ENCODE data around the gene TLE5. TPM values are rescaled to one million over a fixed set of nuclear protein-coding genes. Genes with fewer than 3 reads are reported as not detected.

Gene TLE5, protein sequence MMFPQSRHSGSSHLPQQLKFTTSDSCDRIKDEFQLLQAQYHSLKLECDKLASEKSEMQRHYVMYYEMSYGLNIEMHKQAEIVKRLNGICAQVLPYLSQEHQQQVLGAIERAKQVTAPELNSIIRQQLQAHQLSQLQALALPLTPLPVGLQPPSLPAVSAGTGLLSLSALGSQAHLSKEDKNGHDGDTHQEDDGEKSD
- total RNA-seq, result 100 to 1,000 TPM; 286 to 349 TPM

DNA sequence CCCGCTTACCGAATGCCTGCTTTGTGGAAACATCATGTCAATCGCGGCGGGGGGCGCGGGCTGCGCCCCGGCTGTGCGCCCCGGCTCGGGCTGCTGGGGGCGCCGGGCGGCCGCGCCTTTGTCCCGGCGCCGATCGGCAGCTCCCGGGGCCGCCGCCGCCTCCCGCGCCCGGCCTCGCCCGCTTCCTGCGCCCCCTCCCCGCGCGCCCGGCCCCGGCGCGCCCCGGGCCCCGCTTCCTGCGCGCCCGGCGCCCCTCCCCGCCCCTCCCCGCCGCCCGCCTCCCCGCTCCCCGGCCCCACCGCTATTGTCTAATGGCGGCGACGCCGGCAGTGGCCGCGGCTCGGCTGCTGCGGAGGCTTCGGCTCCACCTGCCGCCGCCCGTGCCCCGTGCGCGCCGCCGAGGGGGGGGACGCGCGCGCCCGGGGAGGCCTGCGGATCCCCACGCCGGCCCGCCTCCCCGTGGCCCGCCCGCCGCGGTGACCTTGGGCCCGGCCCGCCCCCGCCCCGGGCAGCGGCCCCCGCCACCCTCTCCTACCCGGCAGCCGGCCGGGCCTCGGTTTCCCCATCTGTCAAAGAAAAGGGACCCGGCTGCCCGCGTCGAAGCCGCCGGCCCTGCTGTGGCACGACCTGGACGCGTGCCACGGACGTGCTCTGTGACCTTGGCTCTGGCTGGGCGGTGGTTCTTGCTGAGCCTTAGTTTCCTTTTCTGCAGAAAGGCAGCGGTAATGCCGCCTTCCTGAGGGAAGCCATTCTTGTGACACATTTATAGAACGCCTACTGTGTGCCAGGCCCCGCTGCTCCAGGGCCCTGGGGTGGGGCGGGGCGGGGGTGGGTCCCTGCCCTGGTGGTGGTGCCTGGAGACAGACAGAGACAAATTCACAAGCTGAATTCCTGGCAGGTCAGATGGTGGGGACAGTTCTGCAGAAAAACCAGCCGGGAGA is at the start of gene TLE5:
TSS of gene TLE5 (minus strand) at position 331 of the 941 bp plus-strand sequence. CDS start at position 36, 295 bp downstream.
- peak; percentile 71 to 76 for ATAC-seq (replicated peaks in 1 of 2)
- Mint-ChIP-seq H3K4me1 (ENCODE audit: low read depth) (peaks cover 56% of the 10 kb centered on the region), H3K36me3 (ENCODE audit: insufficient read depth in 2 of 2) (peaks cover 5 to 7% of the 10 kb centered on the region in 2 donors), H3K27ac (peak within 1 kb of the TSS; percentile 96), H3K27me3 (ENCODE audit: low read depth) (no peaks in the 10 kb centered on the region), H3K4me3 (peak within 1 kb of the TSS; percentile 87 to 96), H3K9me3 (no peaks in the 10 kb centered on the region)
- DNase-seq, result peak; percentile 71 to 78

DNA sequence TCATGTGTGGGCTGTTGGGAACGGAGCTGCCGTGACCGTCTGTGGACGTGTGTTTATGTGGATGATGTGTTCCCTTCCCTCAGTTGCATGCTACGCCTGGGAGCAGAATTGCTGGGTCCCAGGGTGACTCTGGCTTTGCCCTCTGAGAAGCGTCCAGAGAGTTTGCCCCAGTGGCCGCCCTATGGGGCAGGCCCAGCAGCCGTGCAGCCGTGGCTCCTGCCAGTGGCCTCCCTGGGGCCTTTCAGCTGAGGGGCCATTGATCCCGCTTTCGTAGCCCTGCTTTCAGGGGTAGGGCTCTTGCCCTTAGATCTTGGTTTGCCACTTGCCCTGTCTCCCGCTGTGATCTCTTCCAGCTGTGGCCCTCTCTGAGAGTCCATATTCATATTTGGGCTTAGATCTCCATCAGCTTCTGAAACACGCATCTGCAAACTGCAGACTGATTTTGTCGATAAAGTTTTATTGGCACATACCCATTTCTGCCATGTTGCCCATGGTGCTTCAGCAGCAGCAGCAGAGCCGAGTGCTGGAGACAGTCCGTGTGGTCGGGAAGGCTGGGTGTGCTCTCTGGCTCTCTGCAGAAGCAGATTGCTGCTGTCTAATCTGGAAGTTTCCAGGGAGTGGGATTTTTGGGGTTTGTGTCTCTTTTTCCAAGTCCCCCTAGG is 49.4 kb upstream of the TLE5 start:
- Mint-ChIP-seq H3K4me3 (no peak overlapping the region), H3K27ac (no peak overlapping the region), H3K27me3 (ENCODE audit: low read depth) (no peaks in the 10 kb centered on the region), H3K9me3 (no peaks in the 10 kb centered on the region), H3K4me1 (ENCODE audit: low read depth) (peaks cover 5% of the 10 kb centered on the region), H3K36me3 (ENCODE audit: insufficient read depth in 2 of 2) (no peaks in the 10 kb centered on the region)
- no peak for DNase-seq
- ATAC-seq (replicated peaks in 1 of 2), result no peak

DNA sequence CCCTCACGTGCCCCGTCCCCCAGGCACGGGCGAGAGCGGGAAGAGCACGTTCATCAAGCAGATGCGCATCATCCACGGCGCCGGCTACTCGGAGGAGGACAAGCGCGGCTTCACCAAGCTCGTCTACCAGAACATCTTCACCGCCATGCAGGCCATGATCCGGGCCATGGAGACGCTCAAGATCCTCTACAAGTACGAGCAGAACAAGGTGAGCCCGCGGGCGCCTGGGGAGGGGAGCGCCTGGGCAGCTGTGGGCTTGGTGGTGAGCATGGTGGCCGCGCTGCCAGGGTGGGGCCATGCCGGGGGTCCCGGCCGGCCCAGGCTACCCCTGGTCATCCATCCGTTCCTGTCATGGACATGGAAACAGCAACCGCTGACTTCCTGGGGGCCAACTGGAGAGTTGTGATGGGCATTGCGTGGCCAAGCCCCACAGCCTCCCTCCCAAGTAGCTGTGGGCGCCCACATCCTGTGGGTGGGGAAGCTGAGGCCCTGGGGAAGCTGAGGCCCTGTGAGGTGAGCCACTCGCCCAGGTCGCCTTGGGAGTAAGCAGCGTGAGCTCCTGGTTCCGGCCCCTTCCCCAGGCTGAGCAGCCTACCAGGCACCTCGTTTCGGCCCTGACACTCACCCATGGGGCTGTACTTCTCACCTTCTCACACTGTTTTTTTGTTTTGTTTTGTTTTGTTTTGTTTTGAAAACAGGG is 48.0 kb upstream of the TLE5 start:
- H3K9me3 Mint-ChIP-seq, result no peaks in the 10 kb centered on the region
- H3K27ac Mint-ChIP-seq, result no peak overlapping the region
- H3K4me1 Mint-ChIP-seq (ENCODE audit: low read depth), result peaks cover 5% of the 10 kb centered on the region
- no peak for ATAC-seq (replicated peaks in 1 of 2)
- no peaks in the 10 kb centered on the region for H3K27me3 Mint-ChIP-seq (ENCODE audit: low read depth)
- DNase-seq, result no peak
- H3K4me3 Mint-ChIP-seq, result no peak overlapping the region
- no peaks in the 10 kb centered on the region for H3K36me3 Mint-ChIP-seq (ENCODE audit: insufficient read depth in 2 of 2)

DNA sequence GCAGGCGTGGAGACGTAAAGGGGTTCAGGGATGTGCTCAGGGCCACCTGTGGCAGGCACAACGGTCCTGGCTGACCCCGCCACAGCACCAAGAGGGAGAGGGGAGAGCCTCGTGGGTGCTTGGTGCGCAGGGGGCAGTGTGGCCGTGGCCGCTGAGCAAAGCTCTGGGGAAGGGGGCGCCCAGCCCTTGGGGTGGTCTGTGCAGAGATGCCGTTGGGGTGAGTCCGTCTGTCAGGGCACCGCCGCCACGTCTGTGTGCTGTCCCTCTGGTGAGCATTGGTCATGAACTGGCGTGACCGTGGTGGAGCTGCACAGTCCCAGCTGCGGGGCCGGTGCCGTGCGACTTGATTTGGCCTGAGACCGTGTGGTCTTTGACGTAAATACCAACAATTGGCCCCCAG is 47.2 kb upstream of the TLE5 start:
- Mint-ChIP-seq H3K27me3 (ENCODE audit: low read depth) (no peaks in the 10 kb centered on the region), H3K36me3 (ENCODE audit: insufficient read depth in 2 of 2) (no peaks in the 10 kb centered on the region), H3K9me3 (no peaks in the 10 kb centered on the region), H3K4me1 (ENCODE audit: low read depth) (peaks cover 5% of the 10 kb centered on the region), H3K4me3 (no peak overlapping the region), H3K27ac (no peak overlapping the region)
- no peak for DNase-seq
- no peak for ATAC-seq (replicated peaks in 1 of 2)

DNA sequence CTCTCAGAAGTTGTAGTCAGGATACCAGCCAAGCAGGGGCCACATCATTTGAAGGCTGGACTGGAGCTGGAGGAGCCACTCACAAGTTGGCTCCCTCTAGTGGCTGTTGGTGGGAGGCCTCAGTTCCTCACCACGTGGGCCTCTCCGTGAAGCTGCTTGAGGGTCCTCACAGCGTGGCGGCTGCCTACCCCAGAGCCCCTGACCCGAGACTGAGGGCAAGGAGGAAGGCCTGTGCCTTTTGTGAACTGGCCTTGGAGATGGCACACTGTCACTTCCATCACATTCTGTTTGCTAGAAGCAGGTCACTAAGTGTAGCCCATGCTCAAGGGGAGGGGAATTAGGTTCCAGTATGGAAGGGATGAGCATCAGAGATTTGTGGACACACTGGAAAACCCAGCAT is 46.5 kb upstream of the TLE5 start:
- no peak overlapping the region for H3K27ac Mint-ChIP-seq
- DNase-seq (peak; percentile 73 to 74), ATAC-seq (replicated peaks in 1 of 2) (peak; percentile 73 to 75)
- no peaks in the 10 kb centered on the region for H3K36me3 Mint-ChIP-seq (ENCODE audit: insufficient read depth in 2 of 2)
- no peaks in the 10 kb centered on the region for H3K27me3 Mint-ChIP-seq (ENCODE audit: low read depth)
- H3K4me3 Mint-ChIP-seq, result no peak overlapping the region
- H3K4me1 Mint-ChIP-seq (ENCODE audit: low read depth), result peaks cover 11% of the 10 kb centered on the region
- no peaks in the 10 kb centered on the region for H3K9me3 Mint-ChIP-seq

DNA sequence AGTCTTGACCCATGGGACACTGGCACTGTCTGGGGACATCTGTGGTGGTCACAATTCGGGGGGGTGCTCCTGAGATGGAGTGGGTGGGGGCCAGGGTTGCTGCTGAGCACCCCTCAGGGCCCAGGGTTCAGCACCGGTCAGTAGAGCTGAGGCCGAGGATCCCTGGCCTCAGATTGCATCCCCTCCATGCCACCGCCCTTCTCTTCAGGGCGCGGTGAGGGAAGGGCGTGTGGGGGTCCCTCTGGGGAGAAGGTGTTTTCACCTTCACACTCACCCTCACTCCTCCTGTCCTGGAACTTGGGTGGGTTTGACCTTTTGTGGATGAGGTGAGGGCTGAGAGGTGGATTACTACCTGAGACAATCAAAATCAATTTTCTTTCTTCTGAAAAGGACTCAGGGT is 45.4 kb upstream of the TLE5 start:
- no peak overlapping the region for H3K27ac Mint-ChIP-seq
- peaks cover 13% of the 10 kb centered on the region for H3K4me1 Mint-ChIP-seq (ENCODE audit: low read depth)
- no peak for ATAC-seq (replicated peaks in 1 of 2)
- H3K9me3 Mint-ChIP-seq, result no peaks in the 10 kb centered on the region
- H3K36me3 Mint-ChIP-seq (ENCODE audit: insufficient read depth in 2 of 2), result no peaks in the 10 kb centered on the region
- no peak overlapping the region for H3K4me3 Mint-ChIP-seq
- DNase-seq, result no peak
- H3K27me3 Mint-ChIP-seq (ENCODE audit: low read depth), result no peaks in the 10 kb centered on the region

DNA sequence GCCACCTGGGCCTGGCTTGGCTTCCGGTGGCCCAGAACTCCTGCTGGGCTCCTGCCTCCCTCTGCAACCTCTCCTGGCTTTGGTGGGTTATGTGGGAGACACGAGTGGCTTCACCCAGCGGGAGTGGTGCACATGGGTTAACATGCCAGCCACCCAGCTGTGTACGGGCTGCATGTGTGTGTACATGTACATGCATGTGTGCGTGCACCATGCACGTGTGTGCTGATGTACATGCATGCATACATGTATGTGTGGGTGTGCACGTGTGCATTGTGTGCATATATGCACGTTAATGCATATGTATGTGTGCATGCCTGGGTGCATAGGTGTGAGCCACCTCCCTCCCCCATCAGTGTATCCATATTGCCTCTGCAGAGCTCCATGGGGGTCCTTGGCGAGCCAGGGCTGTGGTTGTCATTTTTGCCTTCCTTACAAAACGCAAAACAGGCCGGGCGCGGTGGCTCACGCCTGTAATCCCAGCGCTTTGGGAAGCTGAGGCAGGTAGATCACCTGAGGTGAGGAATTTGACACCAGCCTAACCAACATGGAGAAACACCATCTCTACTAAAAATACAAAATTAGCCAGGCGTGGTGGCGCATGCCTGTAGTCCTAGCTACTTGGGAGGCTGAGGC is 44.3 kb upstream of the TLE5 start:
- H3K27me3 Mint-ChIP-seq (ENCODE audit: low read depth), result no peaks in the 10 kb centered on the region
- no peak for ATAC-seq (replicated peaks in 1 of 2)

DNA sequence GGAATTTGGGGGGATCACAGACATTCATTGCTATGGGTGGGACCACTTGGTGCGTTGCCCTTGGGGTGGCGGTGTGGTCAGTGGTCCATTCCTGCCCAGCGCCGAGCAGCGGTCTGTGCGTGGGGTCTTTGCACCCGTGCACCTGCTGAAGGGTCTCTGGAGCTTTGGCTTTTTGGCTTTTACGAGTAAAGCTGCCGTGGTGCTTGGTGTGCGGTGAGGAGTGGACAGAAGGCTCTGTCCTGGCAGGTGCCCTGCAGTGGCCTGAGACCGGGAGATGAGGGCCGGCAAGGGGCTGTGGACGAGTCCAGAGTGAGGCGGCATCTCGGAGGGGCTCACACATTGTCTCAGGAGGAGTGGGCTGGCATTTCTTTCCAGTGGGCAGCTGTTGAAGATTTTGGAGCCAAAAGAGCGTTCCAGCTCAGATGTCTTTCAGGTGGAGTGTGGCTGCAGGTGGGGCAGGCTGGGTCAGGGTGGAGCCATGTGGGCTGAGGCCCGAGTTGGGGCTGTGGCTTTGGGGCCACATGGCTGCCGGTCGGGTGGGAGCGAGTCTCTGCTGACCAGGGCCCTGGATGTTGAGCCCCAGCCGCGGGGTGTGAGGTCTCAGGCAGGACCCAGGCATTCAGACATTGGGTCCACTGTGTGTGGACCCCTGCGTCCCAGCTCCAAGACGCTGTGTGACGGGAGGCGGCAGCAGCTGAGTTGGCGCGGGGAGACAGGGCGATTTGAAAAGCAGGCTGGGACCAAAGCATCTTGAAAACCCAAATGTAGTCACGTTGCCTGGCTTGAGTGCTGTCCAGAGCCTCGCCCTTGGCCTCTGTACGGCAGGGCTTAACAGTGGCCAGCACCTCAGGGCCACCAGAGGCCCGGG is 43.6 kb upstream of the TLE5 start:
- DNase-seq (no peak), ATAC-seq (replicated peaks in 1 of 2) (no peak)
- no peaks in the 10 kb centered on the region for H3K36me3 Mint-ChIP-seq (ENCODE audit: insufficient read depth in 2 of 2)
- no peak overlapping the region for H3K27ac Mint-ChIP-seq
- no peaks in the 10 kb centered on the region for H3K27me3 Mint-ChIP-seq (ENCODE audit: low read depth)
- no peaks in the 10 kb centered on the region for H3K9me3 Mint-ChIP-seq
- peaks cover 13% of the 10 kb centered on the region for H3K4me1 Mint-ChIP-seq (ENCODE audit: low read depth)
- no peak overlapping the region for H3K4me3 Mint-ChIP-seq

More for the DNA sequence above, 44.3 kb upstream of the TLE5 start:
- no peak for DNase-seq
- no peak overlapping the region for H3K27ac Mint-ChIP-seq
- H3K36me3 Mint-ChIP-seq (ENCODE audit: insufficient read depth in 2 of 2), result no peaks in the 10 kb centered on the region
- H3K9me3 Mint-ChIP-seq, result no peaks in the 10 kb centered on the region
- no peak overlapping the region for H3K4me3 Mint-ChIP-seq
- H3K4me1 Mint-ChIP-seq (ENCODE audit: low read depth), result peaks cover 13% of the 10 kb centered on the region

DNA sequence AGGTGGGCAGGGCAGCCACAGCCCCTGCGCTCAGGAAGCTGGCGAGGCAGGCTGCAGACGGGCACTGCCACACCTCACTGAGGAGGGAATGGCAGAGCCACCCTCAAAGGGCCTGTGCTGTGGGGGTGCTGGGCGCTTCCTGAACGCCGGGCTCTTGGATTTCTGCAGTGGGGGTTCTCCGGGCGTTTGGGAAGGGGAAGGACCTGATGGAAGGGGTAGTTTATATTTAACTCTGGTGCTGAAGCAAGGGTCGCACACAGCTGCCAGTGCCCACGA is 42.4 kb upstream of the TLE5 start:
- no peaks in the 10 kb centered on the region for H3K9me3 Mint-ChIP-seq
- no peak overlapping the region for H3K4me3 Mint-ChIP-seq
- H3K27ac Mint-ChIP-seq, result no peak overlapping the region

DNA sequence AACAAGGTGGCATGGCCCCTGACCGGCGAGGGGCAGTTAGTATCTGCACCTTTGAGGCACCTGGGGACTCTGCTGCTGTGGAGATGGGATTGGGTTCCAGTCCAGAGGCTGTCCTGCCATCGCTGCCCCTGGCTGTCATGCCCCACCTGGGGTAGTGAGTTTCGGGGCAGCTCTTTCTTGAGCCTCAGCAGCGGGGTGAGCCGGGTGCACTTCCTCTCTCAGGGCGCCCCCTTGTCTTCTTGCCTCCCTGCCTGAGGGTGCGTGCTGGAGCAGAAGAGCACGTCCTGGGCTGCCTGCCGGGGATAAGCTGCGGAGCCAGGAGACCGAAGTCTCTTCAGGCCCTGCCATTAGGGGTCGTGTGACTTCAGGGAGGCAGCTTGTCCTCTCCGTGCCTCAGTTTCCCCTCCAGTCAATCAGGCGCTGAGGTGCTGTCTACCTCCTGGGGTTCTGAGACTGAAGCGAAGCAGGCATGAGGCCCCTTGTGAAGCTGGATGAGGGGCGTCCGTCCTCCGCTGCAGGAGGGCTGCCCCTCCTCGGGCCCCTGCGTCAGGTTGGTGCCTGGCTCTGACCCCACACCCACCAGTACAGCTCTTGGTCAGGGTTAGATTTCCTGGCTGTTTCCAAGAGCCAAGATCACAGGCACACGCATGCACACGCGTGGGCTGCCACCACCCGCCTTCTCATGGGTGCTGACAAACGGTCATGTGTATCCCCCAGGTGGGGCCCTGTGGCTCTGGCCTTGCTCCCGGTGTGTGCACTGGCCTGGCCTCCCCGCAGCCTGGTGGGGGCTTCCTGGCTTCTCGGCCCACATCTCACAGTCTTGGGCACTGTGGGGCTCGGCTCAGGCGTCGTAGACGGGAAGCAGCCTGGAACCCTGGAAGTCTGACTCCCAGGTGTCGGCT is 40.2 kb upstream of the TLE5 start:
- ATAC-seq (replicated peaks in 1 of 2) (no peak), DNase-seq (no peak)
- Mint-ChIP-seq H3K4me3 (no peak overlapping the region), H3K4me1 (ENCODE audit: low read depth) (peaks cover 15% of the 10 kb centered on the region), H3K9me3 (no peaks in the 10 kb centered on the region), H3K27ac (no peak overlapping the region), H3K27me3 (ENCODE audit: low read depth) (no peaks in the 10 kb centered on the region), H3K36me3 (ENCODE audit: insufficient read depth in 2 of 2) (no peaks in the 10 kb centered on the region)

More for the DNA sequence above, 42.4 kb upstream of the TLE5 start:
- ATAC-seq (replicated peaks in 1 of 2), result no peak
- no peaks in the 10 kb centered on the region for H3K36me3 Mint-ChIP-seq (ENCODE audit: insufficient read depth in 2 of 2)
- no peak for DNase-seq
- peaks cover 13% of the 10 kb centered on the region for H3K4me1 Mint-ChIP-seq (ENCODE audit: low read depth)
- no peaks in the 10 kb centered on the region for H3K27me3 Mint-ChIP-seq (ENCODE audit: low read depth)
